GM20000 (cell line): ENCODE results near the gene CD8B2.

Experiments
- DNase-seq: peaks from one replicate; pipeline ENCODE4 v3.0.0; 2012; ENCODE audit warnings: low spot score
- TF ChIP-seq, protein P1 (sequence below): IDR thresholded peaks from 2 replicates; pipeline ENCODE4 v1.5.1; 2012; ENCODE audit warnings: mild to moderate bottlenecking, control low read depth; ENCODE audit errors: extremely low read depth, missing control alignments

The CD8B2 gene

DNA sequence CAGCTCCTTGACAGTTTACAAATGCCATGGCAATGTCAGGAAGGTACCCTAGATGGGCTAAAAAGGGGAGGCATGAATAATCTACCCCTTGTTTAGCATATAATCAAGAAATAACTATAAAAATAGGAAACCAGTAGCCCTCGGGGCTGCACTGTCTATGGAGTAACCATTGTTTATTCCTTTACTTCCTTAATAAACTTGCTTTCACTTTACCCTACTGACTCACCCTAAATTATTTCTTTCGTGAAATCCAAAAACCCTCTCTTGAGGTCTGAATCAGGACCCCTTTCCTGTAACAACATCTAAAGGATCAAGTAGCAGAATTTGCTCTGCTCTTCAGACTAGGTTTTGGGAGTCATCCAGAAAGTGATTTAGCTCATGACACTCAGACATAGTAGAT is 43.7 kb downstream of the CD8B2 start:
- no peak for DNase-seq
- TF ChIP-seq, protein P1, sequence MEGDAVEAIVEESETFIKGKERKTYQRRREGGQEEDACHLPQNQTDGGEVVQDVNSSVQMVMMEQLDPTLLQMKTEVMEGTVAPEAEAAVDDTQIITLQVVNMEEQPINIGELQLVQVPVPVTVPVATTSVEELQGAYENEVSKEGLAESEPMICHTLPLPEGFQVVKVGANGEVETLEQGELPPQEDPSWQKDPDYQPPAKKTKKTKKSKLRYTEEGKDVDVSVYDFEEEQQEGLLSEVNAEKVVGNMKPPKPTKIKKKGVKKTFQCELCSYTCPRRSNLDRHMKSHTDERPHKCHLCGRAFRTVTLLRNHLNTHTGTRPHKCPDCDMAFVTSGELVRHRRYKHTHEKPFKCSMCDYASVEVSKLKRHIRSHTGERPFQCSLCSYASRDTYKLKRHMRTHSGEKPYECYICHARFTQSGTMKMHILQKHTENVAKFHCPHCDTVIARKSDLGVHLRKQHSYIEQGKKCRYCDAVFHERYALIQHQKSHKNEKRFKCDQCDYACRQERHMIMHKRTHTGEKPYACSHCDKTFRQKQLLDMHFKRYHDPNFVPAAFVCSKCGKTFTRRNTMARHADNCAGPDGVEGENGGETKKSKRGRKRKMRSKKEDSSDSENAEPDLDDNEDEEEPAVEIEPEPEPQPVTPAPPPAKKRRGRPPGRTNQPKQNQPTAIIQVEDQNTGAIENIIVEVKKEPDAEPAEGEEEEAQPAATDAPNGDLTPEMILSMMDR = no peak

DNA sequence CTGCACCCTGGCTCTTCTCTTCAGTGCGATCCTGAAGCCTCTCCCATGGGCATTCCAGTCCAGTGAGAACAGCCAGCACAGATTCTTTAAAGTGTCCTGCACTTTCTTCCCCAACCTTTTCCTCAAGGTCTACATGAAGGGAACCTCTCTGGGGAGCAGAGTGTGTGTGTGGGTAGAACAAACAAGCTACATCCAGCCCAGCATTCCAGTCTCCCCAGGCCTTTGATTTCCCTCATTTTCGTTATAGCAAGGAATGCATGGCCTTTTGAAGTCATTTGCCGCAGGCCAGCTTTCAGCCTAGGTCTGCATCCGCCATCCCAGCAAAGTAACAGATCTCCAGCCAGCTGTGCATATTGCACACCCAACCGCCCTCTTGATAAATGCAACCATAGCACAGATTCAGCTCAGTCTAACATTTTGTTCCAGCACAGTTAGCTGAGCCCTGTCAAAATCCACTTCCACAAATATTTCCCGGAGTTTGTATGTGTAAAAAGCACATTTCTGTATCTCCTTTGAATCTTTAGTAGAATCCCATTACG is 44.6 kb downstream of the CD8B2 start:
- TF ChIP-seq, protein P1 = no peak
- DNase-seq = no peak

DNA sequence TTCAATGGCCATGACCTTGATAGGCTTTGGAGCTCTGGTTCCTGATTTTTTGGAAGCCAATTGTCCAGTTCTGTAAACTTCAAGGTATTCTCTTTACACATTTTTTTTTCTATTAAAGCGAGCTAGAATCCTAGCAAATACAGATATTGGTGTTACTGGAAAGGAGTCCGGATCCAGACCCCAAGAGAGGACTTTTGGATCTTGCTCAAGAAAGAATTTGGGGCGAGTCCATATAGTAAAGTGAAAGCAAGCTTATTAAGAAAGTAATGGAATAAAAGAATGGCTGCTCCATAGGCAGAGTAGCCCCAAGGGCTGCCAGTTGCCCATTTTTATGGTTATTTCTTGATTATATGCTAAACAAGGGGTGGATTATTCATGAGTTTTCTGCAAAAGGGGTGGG is 45.1 kb downstream of the CD8B2 start:
- no peak for DNase-seq
- TF ChIP-seq, protein P1 = no peak

DNA sequence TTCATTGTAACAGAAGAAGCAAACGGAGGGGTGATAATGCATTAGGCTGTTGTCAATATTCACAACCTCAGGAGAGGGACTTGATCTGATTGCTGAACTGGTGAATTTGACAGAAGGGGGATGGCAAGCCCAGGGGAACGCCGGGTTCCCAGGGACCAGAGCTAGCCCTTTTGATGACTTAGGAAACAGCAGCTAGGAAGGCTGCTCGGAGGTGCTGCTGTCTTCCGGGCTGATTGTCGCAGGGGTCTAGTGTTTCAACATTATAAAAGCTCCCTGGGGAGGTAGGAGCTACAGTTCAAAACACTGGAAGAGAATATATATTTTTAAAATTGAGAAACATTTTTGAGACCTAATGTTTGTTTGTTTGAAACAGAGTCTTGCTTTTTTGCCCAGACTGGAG is 47.3 kb downstream of the CD8B2 start:
- no peak for DNase-seq
- TF ChIP-seq, protein P1 = no peak

DNA sequence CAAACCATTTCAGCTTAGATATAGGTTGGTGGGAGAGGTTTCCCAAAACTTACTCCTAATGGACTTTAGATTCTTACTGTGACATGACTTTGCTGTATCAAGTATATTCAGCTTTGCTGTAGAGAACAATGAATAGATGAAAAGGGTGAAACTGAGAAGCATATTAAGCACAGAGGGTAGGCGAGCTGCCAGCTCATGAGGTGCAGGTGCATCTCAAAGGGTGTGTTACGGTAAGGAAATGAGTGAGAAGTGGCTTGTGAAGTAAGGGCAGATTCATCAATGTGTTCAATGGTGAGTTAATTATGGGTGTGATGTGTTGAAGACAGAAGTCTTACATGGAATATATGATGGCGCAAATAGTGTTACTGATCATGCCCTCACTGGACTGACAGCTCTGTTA is 49.3 kb downstream of the CD8B2 start:
- TF ChIP-seq, protein P1 = no peak
- no peak for DNase-seq

DNA sequence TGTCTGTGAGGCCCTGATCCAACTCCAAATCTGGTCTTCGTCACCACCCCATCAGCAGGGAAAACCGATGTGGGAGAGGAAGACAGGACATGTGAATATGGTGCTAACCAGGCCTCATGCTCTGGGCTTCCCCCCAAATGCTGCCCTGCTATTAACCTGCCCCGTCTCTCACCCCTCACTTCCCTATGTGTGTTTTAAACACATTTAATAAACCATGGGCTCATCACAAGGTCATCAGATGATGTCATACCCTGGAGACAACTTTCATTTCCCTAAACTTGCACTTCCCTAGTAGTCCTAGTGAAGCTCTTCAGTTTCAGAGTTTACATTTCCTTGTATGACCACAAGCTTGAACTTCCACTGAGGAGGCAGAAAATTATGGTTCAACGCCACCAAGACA is 49.9 kb downstream of the CD8B2 start:
- TF ChIP-seq, protein P1 = no peak
- no peak for DNase-seq

DNA sequence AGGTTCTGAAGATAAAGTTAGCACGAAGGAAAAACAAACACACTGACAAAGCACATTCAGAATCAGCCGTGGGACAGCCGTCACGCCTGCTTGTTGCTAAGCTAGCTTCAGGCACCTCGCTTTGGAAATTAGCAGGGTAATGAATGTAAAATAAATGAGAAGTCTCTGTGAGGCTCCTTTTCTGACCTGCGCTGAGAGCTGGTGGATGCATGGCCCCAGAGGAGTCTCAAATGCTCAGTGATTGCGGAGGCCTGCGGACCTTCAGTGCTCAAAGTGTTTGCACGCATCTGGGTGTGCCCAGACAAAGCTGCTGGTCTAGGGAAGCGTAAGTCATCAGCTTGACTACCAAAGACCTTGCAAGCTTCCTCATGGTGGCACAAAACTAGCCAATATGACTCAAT is 50.6 kb downstream of the CD8B2 start:
- no peak for DNase-seq
- TF ChIP-seq, protein P1 = no peak
